ENCODE data around the gene ENHO.

- no peak for TF ChIP-seq CTCF (IDR thresholded peaks at IDR 0.05)
- TF ChIP-seq EP300 (IDR thresholded peaks at IDR 0.05): no peak
These were observed 19.4 kb downstream of the ENHO start for GRCh38 chr9:34503406-34503805.

All from tibial nerve (tissue), 4 donors.